Cerebellar nuclear complex (tissue), 1 donor: ENCODE data around the gene LCNL1.

Source experiments
- DNase-seq, 2 experiments: peaks; one replicate each; lab custom pipeline; 2025; lab: John Stamatoyannopoulos, UW

LCNL1 gene

GRCh38 chr9:137012694-137013570 is 30.1 kb downstream of the LCNL1 start:
- no peak for DNase-seq

GRCh38 chr9:137013571-137013940 is 30.8 kb downstream of the LCNL1 start:
- no peak for DNase-seq

- no peak for DNase-seq
Measured at GRCh38 chr9:137014166-137014565, 31.4 kb downstream of the LCNL1 start.

- DNase-seq = no peak
Measured at GRCh38 chr9:137014776-137015539, 32.2 kb downstream of the LCNL1 start.

- DNase-seq = no peak
Measured at GRCh38 chr9:137015540-137015930, 32.7 kb downstream of the LCNL1 start.

- DNase-seq = no peak
Measured at GRCh38 chr9:137015976-137016375, 33.2 kb downstream of the LCNL1 start.

GRCh38 chr9:137016436-137016835 is 33.6 kb downstream of the LCNL1 start:
- DNase-seq = no peak

GRCh38 chr9:137017071-137017470 is 34.3 kb downstream of the LCNL1 start:
- no peak for DNase-seq

GRCh38 chr9:137017791-137018497 is 35.2 kb downstream of the LCNL1 start:
- no peak for DNase-seq

GRCh38 chr9:137018761-137019559 is 36.2 kb downstream of the LCNL1 start:
- DNase-seq = no peak

- DNase-seq = no peak
Measured at GRCh38 chr9:137019891-137020683, 37.3 kb downstream of the LCNL1 start.

GRCh38 chr9:137020771-137021567 is 38.2 kb downstream of the LCNL1 start:
- DNase-seq = no peak

- no peak for DNase-seq
Measured at GRCh38 chr9:137021568-137021978, 38.8 kb downstream of the LCNL1 start.

- no peak for DNase-seq
Measured at GRCh38 chr9:137021979-137022661, 39.3 kb downstream of the LCNL1 start.

- no peak for DNase-seq
Measured at GRCh38 chr9:137022662-137023008, 39.8 kb downstream of the LCNL1 start.

GRCh38 chr9:137023157-137023556 is 40.4 kb downstream of the LCNL1 start:
- no peak for DNase-seq

GRCh38 chr9:137023583-137023991 is 40.8 kb downstream of the LCNL1 start:
- DNase-seq = no peak

- DNase-seq = peak in 1 of 2 experiments; percentile 24
Measured at GRCh38 chr9:137025517-137025966, 42.7 kb downstream of the LCNL1 start.

- no peak for DNase-seq
Measured at GRCh38 chr9:137026384-137026783, 43.6 kb downstream of the LCNL1 start.
